HG03064 (cell line): ENCODE results near the gene C2orf81.

ENCODE experiments used
- ATAC-seq: cut with Tn5 transposase; IDR thresholded peaks from one replicate; pipeline ENCODE4 v1.9.1; 2021; ENCODE audit warnings: low read depth; ENCODE audit not compliant: unreplicated experiment

The C2orf81 gene

GRCh38 chr2:74364533-74365505 is 56.6 kb downstream of the C2orf81 start:
- ATAC-seq, result no peak
